ENCODE measurements around the gene NKTR. TPM values are rescaled to one million over a fixed set of nuclear protein-coding genes. Genes with fewer than 3 reads are reported as not detected.

The NKTR gene
- total RNA-seq, 3 donors from 2014 or later: 44.2 to 48.1 (median 46.7) TPM

DNA sequence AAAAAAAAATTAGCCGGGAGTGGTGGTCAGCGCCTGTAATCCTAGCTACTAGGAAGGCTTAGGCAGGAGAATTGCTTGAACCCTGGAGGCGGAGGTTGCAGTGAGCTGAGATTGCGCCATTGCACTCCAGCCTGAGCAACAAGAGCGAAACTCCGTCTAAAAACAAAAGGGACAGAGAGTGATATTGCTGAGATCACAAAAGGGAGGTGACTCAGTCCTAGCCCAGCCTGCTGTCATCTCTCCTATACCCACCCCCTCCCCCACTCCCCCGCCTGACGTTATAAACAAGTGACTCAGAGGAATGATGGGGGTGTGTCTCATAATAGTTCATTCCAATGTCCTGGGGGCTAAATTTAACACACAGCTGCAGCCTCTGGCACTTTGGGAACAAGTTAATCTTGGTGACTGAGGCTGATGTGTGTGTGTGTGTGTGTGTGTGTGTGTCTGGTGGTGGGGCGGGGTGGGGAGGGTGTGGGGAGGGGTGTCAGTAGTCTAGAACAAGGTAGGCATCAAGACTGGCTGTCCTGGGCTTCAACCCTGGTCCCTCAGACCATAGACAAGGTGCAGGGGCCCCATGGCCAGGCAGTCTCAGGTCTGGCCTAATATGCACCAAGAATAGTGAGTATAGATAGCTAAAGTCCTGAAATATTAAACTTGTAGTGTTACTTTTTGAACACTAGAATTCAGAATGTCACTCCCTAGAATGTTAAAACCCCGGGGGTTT lies 83.6 kb downstream of the NKTR start:
- ATAC-seq: peak; percentile 79 to 84
- Mint-ChIP-seq H3K4me1 (ENCODE audit: low read depth) (peaks cover 2% of the 10 kb centered on the region), H3K4me3 (no peak overlapping the region), H3K27me3 (ENCODE audit: low read depth) (peaks cover 22% of the 10 kb centered on the region), H3K36me3 (ENCODE audit: insufficient read depth) (no peaks in the 10 kb centered on the region), H3K9me3 (no peaks in the 10 kb centered on the region)
- no peak for DNase-seq

DNA sequence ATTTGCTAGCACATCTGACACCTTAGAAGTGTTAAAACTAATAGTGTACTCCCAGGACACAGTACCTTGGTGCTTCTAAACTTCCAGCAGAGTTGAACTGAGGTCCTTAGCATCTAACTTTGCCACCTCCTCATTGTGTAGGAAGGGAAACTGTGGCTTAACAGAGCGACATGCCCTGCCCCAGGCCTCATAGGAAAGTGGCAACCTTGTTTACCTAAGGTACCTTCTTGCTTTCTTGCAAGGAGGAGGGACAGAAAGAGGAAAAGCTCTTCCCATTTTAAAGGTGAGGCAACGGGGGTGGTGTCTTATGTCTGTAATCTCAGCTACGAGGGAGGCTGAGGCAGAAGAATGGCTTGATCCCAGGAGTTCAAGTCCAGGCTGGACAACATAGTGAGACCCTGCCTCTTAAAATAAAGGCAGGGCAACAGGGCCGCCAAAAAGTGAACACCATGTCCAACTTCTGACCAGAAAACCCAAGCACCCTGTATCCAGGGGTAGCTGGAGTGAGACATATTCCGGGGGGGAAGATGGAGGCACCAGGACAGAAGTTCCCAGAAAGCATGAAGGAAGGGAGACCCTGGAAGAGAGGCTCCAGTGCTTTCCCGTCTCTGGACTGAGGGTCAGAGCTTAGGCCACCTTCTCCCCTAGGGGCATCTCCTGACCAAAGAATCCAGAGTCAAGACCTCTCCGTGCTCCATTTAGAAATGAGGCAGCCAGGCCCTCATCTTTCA lies 84.3 kb downstream of the NKTR start:
- peaks cover 2% of the 10 kb centered on the region for H3K4me1 Mint-ChIP-seq (ENCODE audit: low read depth)
- ATAC-seq (no peak), DNase-seq (no peak)
- no peaks in the 10 kb centered on the region for H3K9me3 Mint-ChIP-seq
- H3K36me3 Mint-ChIP-seq (ENCODE audit: insufficient read depth): no peaks in the 10 kb centered on the region
- H3K27me3 Mint-ChIP-seq (ENCODE audit: low read depth): peaks cover 22% of the 10 kb centered on the region
- no peak overlapping the region for H3K4me3 Mint-ChIP-seq

DNA sequence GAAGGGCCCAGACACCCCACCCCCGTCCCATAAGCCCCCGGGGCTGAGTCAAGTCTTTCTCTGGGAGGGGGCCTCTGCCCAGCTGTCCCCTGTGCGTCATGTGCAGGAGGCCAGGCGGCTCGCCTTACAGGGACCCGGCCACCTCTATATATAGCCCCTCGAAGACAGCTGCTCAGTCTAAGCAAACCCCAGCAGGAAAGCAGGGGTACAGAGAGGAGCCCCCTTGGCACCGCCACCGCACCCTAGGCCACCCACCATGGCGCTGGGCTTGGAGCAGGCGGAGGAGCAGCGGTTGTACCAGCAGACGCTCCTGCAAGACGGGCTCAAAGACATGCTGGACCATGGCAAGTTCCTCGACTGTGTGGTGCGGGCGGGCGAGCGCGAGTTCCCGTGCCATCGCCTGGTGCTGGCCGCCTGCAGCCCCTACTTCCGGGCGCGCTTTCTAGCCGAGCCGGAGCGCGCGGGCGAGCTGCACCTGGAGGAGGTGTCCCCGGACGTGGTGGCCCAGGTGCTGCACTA lies 84.9 kb downstream of the NKTR start, which contains the start of gene KLHL40:
Gene KLHL40, plus strand, starts transcription at position 175 of the 519 bp plus-strand sequence. Its CDS starts 82 bp downstream, at position 257.
- DNase-seq (no peak), ATAC-seq (no peak)
- H3K9me3 Mint-ChIP-seq: no peaks in the 10 kb centered on the region
- peak within 1 kb of the TSS; percentile 62 for H3K4me3 Mint-ChIP-seq
- H3K36me3 Mint-ChIP-seq (ENCODE audit: insufficient read depth): no peaks in the 10 kb centered on the region
- H3K4me1 Mint-ChIP-seq (ENCODE audit: low read depth): peaks cover 2% of the 10 kb centered on the region
- peaks cover 22% of the 10 kb centered on the region for H3K27me3 Mint-ChIP-seq (ENCODE audit: low read depth)

DNA sequence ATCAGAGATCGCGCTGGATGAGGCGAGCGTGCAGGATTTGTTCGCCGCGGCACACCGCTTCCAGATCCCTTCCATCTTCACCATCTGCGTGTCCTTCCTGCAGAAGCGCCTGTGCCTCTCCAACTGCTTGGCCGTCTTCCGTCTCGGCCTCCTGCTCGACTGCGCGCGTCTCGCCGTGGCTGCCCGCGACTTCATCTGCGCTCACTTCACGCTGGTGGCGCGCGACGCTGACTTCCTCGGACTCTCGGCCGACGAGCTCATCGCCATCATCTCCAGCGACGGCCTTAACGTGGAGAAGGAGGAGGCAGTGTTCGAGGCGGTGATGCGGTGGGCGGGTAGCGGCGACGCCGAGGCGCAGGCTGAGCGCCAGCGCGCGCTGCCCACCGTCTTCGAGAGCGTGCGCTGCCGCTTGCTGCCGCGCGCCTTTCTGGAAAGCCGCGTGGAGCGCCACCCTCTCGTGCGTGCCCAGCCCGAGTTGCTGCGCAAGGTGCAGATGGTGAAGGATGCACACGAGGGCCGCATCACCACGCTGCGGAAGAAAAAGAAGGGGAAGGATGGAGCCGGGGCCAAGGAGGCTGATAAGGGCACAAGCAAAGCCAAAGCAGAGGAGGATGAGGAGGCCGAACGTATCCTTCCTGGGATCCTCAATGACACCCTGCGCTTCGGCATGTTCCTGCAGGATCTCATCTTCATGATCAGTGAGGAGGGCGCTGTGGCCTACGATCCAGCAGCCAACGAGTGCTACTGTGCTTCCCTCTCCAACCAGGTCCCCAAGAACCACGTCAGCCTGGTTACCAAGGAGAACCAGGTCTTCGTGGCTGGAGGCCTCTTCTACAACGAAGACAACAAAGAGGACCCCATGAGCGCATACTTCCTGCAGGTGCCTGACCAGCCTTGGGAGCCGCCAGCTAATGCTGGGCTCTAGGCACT lies 85.7 kb downstream of the NKTR start:
- Mint-ChIP-seq H3K9me3 (no peaks in the 10 kb centered on the region), H3K27me3 (ENCODE audit: low read depth) (peaks cover 22% of the 10 kb centered on the region), H3K4me1 (ENCODE audit: low read depth) (peaks cover 2% of the 10 kb centered on the region), H3K36me3 (ENCODE audit: insufficient read depth) (no peaks in the 10 kb centered on the region), H3K4me3 (peak overlapping the region; percentile 62)
- DNase-seq (no peak), ATAC-seq (no peak)

DNA sequence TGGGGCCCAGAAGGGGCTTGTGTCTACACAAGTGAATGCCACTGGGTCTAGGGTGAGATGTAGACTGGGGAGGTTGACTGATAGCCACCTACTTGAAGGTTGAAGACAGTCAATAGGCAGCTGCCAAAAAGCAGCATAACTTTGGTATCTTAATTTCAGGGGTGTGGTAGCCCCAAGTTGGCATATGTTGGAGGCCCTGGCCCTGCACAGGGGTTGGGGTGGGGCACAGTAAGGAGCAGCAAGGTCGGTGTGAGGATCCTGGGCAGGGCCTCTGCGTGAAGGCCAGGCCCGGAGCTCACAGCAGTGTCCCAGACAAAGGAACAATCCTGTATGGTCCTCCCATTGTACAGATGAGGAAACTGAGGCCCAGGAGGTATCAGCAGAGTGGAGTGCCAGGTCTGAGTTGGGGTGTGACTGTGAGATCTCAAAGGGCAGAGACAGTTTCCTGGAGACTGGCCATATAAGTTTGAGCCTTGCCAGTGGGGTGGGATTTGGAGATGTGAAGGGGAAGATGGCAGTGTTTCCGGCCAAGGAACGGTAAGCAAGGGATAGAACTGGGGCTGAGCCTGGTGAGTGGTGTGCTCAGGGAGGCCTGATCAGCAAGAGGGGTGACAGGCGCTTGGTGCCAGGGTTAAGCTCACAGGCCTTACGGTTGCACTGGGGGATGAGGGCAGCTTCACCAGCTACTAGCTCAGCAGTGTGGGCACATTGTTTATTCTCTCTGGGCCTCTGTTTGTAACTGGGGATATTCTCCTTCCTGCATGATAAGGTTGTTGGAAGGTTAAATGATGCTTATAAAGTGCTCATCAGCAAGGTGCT lies 86.6 kb downstream of the NKTR start:
- Mint-ChIP-seq H3K9me3 (no peaks in the 10 kb centered on the region), H3K4me3 (no peak overlapping the region), H3K36me3 (ENCODE audit: insufficient read depth) (no peaks in the 10 kb centered on the region), H3K4me1 (ENCODE audit: low read depth) (peaks cover 2% of the 10 kb centered on the region), H3K27me3 (ENCODE audit: low read depth) (peaks cover 20% of the 10 kb centered on the region)
- DNase-seq (no peak), ATAC-seq (no peak)

DNA sequence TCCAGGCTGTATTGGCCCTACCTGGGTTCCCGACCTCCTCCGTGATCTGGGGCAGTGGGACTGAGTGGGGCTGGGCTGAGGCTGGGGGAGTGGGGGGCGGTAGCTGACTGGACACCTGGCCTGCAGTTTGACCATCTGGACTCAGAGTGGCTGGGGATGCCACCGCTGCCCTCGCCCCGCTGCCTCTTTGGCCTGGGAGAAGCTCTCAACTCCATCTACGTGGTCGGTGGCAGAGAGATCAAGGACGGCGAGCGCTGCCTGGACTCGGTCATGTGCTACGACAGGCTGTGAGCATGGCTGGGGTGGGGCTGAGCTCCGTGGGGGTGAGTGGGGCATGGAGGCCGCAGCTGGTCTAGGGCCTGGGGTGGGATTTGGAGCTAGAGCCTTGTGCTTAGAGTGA lies 87.5 kb downstream of the NKTR start:
- H3K4me3 Mint-ChIP-seq: no peak overlapping the region
- no peak for DNase-seq
- no peaks in the 10 kb centered on the region for H3K36me3 Mint-ChIP-seq (ENCODE audit: insufficient read depth)
- H3K4me1 Mint-ChIP-seq (ENCODE audit: low read depth): peaks cover 2% of the 10 kb centered on the region
- no peaks in the 10 kb centered on the region for H3K9me3 Mint-ChIP-seq
- no peak for ATAC-seq
- H3K27me3 Mint-ChIP-seq (ENCODE audit: low read depth): peaks cover 16% of the 10 kb centered on the region

DNA sequence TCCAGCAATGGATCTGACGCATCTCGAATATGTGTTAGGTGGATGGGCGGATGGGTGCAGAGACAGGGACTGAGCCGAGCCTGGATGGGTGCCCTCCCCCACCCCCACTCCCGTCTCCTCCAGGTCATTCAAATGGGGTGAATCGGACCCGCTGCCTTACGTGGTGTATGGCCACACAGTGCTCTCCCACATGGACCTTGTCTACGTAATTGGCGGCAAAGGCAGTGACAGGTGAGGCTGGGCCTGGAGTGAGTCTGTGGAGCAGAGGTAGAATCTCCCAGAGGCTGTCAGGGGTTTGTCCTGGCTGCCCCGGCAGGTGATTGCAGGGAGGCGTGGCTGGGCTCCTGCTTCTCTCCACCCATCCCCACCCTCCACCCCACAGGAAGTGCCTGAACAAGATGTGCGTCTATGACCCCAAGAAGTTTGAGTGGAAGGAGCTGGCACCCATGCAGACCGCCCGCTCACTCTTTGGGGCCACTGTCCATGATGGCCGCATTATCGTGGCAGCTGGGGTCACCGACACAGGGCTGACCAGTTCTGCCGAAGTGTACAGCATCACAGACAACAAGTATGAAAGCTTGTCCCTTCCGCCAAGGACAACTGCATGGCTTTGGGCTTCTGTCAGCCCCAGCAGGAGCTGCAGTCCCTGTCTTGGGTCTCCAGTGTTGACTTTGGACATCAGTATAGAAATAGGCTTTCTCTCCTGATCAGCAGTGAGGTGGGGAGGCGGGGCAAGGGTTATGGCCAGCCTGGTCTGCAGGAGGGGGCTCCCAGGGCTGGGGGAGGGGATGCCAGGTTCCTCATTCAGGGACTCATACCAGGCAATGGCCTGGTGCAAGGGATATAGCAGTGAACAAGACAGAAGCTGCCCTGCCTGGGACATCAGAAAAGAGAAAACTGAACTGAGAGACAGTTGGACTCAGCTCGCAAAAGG lies 88.3 kb downstream of the NKTR start:
- DNase-seq (no peak), ATAC-seq (no peak)
- no peaks in the 10 kb centered on the region for H3K36me3 Mint-ChIP-seq (ENCODE audit: insufficient read depth)
- peaks cover 2% of the 10 kb centered on the region for H3K4me1 Mint-ChIP-seq (ENCODE audit: low read depth)
- no peak overlapping the region for H3K4me3 Mint-ChIP-seq
- H3K27me3 Mint-ChIP-seq (ENCODE audit: low read depth): peaks cover 15% of the 10 kb centered on the region
- no peaks in the 10 kb centered on the region for H3K9me3 Mint-ChIP-seq

DNA sequence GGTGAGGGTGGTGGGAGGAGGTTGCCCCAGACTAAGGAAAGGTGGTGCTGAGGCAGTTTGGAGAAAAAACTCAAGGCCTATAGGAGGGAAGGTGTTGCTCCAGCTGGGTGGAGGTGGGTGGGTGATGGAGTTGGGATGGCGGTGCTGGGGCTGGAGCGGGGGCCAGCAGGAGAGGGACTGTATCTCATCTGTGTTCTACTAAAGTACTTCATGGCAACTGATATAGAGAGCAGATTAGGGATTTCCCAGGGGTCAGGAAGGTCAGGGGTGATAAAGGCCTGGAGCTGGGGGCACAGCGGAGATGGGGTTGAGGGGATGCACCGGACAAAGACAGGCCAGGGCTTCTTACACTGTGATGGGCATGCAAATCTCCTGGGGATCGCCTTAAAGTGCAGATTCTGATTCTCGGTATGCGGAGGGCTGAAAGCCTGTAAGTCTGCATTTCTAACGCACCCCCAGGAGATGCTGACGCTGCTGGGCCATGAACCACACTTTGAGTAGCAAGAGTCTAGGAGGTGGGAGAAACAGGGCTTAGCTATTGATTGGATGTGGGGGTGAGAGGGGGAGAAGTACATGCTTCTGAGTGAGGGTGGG lies 89.0 kb downstream of the NKTR start:
- Mint-ChIP-seq H3K4me1 (ENCODE audit: low read depth) (peaks cover 2% of the 10 kb centered on the region), H3K36me3 (ENCODE audit: insufficient read depth) (no peaks in the 10 kb centered on the region), H3K4me3 (no peak overlapping the region), H3K27me3 (ENCODE audit: low read depth) (peaks cover 15% of the 10 kb centered on the region), H3K9me3 (no peaks in the 10 kb centered on the region)
- ATAC-seq (no peak), DNase-seq (no peak)

DNA sequence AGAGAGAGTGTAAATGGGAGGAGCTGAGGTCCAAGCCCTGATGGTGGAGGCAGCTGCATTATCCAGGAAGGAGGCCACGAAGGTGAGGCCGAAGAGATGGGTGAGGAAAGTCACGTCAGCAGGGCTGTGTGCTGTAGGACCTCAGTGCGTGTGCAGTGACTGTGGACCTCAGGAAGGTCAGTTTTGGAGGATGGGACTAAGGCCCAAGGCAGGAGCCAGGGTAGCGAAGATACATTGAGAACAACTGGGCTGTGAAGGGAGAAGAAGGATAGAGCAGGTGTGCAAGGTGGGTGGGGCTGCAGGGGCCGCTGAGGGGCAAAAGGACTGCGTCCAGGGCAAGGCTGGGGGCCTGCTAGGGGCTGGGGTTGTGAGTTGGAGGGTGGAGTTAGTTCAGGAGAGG lies 89.7 kb downstream of the NKTR start:
- Mint-ChIP-seq H3K36me3 (ENCODE audit: insufficient read depth) (no peaks in the 10 kb centered on the region), H3K9me3 (no peaks in the 10 kb centered on the region), H3K4me1 (ENCODE audit: low read depth) (peaks cover 2% of the 10 kb centered on the region), H3K27me3 (ENCODE audit: low read depth) (peaks cover 15% of the 10 kb centered on the region), H3K4me3 (no peak overlapping the region)
- DNase-seq: no peak
- ATAC-seq: no peak

DNA sequence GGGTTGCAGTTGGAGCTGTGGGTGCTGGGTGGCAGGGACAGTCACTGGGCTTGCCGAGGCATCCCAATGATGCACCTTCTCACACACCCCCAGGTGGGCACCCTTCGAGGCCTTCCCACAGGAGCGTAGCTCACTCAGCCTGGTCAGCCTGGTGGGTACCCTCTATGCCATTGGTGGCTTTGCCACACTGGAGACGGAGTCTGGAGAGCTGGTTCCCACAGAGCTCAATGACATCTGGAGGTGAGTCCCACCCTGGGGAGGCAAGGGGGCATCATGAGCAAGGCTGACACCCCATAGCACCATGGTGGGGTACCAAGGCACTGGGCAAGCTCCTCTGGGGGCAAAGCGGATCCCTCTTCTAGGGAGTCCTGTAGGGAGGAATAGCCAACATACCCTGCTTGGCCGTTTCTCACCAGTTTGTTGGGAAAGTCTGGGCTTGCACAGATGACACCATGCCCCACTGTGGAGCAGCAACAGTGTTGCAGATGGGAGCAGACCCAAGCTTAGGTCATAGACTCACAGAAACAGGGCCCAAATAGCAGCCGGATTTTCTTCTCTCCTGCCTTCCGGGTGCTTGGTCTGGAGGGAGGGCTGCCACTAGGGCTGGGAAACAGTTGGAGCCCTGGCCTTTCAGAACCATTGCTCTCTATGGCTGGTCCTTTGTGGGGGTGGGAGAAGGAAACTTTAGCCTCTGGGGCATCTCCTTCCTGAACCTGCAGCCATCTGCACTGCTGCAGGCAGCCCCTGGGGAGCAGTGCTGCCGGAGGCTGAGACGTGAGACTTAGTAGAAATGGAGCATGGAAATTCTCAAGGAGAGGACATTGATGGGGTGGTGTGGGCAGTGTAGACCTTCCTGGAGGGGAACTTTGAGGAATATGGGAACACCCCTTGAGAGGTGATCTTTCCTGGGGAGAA lies 90.5 kb downstream of the NKTR start:
- H3K9me3 Mint-ChIP-seq: no peaks in the 10 kb centered on the region
- ATAC-seq: no peak
- DNase-seq: no peak
- H3K4me3 Mint-ChIP-seq: no peak overlapping the region
- H3K36me3 Mint-ChIP-seq (ENCODE audit: insufficient read depth): no peaks in the 10 kb centered on the region
- H3K4me1 Mint-ChIP-seq (ENCODE audit: low read depth): no peaks in the 10 kb centered on the region
- H3K27me3 Mint-ChIP-seq (ENCODE audit: low read depth): peaks cover 12% of the 10 kb centered on the region

DNA sequence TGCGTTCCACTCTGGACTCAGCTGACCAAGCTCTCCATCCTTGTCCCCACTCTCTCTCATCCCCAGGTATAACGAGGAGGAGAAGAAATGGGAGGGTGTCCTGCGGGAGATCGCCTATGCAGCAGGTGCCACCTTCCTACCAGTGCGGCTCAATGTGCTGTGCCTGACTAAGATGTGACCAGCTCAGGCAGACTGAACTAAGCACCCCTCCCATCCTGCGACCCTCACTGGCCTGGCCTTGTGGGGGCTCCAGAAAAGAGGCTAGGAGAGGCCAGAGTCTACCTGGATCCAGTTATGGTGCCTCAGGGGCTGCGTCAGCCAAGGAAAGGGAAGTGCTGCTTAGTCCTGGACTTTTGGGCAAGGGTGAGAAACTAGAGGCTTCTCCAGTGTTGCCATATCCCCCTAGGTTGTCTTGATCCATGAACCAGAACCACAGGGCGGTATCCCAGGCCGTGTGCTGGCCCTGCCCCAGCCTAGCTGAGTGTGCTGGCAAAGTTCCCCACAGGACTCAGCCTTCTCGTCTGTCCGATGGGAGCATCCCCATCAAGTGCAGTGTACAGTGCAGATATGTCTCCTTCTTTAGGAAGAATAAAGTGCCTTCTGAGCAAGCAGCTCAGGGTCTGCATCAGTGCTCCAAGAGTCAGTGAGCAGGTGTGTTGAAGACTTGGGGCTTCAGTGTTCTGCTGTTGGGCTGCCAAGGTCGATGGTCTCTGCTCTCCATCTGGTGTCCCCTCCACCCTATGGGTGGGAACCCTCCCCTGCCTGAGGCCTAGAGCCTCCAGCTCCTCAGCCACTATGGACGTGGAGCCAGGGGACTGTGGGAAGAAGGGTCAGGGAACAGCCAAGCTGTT lies 91.6 kb downstream of the NKTR start:
- no peaks in the 10 kb centered on the region for H3K9me3 Mint-ChIP-seq
- no peak overlapping the region for H3K4me3 Mint-ChIP-seq
- no peaks in the 10 kb centered on the region for H3K36me3 Mint-ChIP-seq (ENCODE audit: insufficient read depth)

More for the DNA sequence above, 91.6 kb downstream of the NKTR start:
- peaks cover 2% of the 10 kb centered on the region for H3K27me3 Mint-ChIP-seq (ENCODE audit: low read depth)
- ATAC-seq (no peak), DNase-seq (peak; percentile 2)
- H3K4me1 Mint-ChIP-seq (ENCODE audit: low read depth): no peaks in the 10 kb centered on the region
